Uterus (tissue), 4 donors: ENCODE results near the gene FKBP5. TPM values are rescaled to one million over a fixed set of nuclear protein-coding genes. Genes with fewer than 3 reads are reported as not detected.
A peak's percentile ranks its signal among the peaks of the same experiment; 100 is the strongest.

Experiments used
- DNase-seq, 2 donors: peaks; one replicate each; pipeline ENCODE4 v3.0.0-alpha.2; 2019 to 2020
- H3K27ac ChIP-seq, 2 donors: fragments of 200-600 bp; sonication (generic); 1 replicate in 1 of 2; 2 replicates in 1 of 2; pipeline ENCODE4 v1.5.1; 2016 to 2018
- H3K27me3 ChIP-seq, 2 donors: fragments of 200-600 bp; sonication (generic); one replicate each; pipeline ENCODE4 v1.5.1; 2018 to 2019; ENCODE audit warnings: control low read depth in 1 of 2
- H3K36me3 ChIP-seq, 2 donors: fragments of 200-600 bp; sonication (generic); one replicate each; pipeline ENCODE4 v1.5.1; 2019; ENCODE audit warnings: control low read depth in 1 of 2
- H3K4me1 ChIP-seq, 2 donors: fragments of 200-600 bp; sonication (generic); one replicate each; pipeline ENCODE4 v1.5.1; 2018 to 2019; ENCODE audit warnings: control low read depth in 1 of 2
- H3K4me3 ChIP-seq, 2 donors: fragments of 200-600 bp; sonication (generic); 1 replicate in 1 of 2; 2 replicates in 1 of 2; pipeline ENCODE4 v1.5.1; 2018 to 2019; ENCODE audit warnings: mild to moderate bottlenecking in 1 of 2
- H3K9me3 ChIP-seq, 2 donors: fragments of 200-600 bp; sonication (generic); one replicate each; pipeline ENCODE4 v1.5.1; 2019; ENCODE audit warnings: control low read depth in 1 of 2
- POLR2A ChIP-seq, 2 donors: fragments of 450-650 bp; IDR thresholded peaks; one replicate each; pipeline ENCODE4 v1.6.1; 2016; ENCODE audit warnings: antibody characterized with exemption in 2 of 2, mild to moderate bottlenecking in 1 of 2, moderate library complexity in 1 of 2
- intact Hi-C: fragments of 100-400 bp; cut with DNase I; formaldehyde crosslinking; loops from one replicate; pipeline ENCODE4 v1.15.1; 2023; ENCODE audit warnings: low total_unique reads
- total RNA-seq, 4 donors: library from RNA; depleted of rRNA in 3 of 4; stranded (reverse); fragments of >200 nt in 3 of 4; gene quantifications; one replicate each; pipeline versions ENCODE4 v1.1.0 to v1.2.4, GENCODE V29; 2014 to 2023
- TF ChIP-seq, protein P1 (sequence below), 4 experiments: fragments of 200-600 bp in 2 of 4; fragments of 450-650 bp in 2 of 4; sonication (generic) in 2 of 4; IDR thresholded peaks; one replicate each; pipeline ENCODE4 v1.5.1; 2016 to 2019; ENCODE audit warnings: antibody characterized with exemption in 4 of 4, mild to moderate bottlenecking in 2 of 4, moderate library complexity in 1 of 4
- donor health status: DM: yes; HTN: yes; CAD: no.

Gene FKBP5
- total RNA-seq, 4 donors from 2014 or later: 35.1 to 197 (median 84.5) TPM

DNA sequence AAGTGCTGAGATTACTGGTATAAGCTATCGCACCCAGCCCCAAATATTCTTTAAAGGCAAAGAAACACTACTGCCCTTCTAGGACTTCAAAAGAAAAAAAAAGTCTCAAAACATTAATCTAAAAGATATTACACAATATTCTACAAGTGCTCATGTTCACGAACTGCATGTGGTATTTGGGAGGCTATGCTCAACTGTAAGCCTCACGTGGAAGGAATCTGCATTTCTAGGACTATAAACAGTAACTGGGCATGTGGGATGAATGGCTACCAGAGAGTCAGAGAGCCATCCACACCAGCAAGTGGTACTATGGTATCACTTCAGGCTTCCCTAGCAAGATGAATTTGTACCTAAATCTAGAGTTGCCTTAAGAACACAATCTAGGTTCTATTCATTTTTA, 50.0 kb downstream of the FKBP5 start:
- no peak overlapping the region for H3K27ac ChIP-seq
- no peaks in the 10 kb centered on the region for H3K9me3 ChIP-seq
- TF ChIP-seq POLR2A (IDR thresholded peaks at IDR 0.05): no peak
- TF ChIP-seq, protein P1, sequence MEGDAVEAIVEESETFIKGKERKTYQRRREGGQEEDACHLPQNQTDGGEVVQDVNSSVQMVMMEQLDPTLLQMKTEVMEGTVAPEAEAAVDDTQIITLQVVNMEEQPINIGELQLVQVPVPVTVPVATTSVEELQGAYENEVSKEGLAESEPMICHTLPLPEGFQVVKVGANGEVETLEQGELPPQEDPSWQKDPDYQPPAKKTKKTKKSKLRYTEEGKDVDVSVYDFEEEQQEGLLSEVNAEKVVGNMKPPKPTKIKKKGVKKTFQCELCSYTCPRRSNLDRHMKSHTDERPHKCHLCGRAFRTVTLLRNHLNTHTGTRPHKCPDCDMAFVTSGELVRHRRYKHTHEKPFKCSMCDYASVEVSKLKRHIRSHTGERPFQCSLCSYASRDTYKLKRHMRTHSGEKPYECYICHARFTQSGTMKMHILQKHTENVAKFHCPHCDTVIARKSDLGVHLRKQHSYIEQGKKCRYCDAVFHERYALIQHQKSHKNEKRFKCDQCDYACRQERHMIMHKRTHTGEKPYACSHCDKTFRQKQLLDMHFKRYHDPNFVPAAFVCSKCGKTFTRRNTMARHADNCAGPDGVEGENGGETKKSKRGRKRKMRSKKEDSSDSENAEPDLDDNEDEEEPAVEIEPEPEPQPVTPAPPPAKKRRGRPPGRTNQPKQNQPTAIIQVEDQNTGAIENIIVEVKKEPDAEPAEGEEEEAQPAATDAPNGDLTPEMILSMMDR (IDR thresholded peaks at IDR 0.05): no peak
- DNase-seq: no peak
- H3K27me3 ChIP-seq: no peaks in the 10 kb centered on the region
- no peak overlapping the region for H3K4me3 ChIP-seq
- H3K4me1 ChIP-seq: no peaks in the 10 kb centered on the region
- no peaks in the 10 kb centered on the region for H3K36me3 ChIP-seq
- intact Hi-C loops: no loop called here

DNA sequence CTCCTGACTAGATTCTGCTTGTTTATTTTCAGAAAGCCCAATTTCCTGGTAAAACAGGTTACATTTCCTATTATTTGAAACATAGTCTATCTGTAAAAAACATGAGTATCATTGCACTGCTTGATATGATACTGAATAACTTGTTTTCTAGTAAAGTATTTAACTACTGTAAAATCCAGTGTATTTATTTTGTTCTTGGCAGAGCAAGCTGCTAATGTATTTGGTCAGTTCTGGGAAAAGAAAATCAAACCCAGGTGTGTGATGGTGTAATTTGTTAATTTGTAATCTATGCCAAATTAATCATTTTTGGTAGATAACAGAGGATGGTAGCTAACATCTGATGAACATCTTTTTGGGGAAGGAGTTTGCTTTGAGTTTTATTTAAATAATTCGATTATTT, 50.8 kb downstream of the FKBP5 start:
- no peak for TF ChIP-seq POLR2A (IDR thresholded peaks at IDR 0.05)
- TF ChIP-seq, protein P1 (IDR thresholded peaks at IDR 0.05): no peak
- no peak overlapping the region for H3K27ac ChIP-seq
- intact Hi-C loops: no loop called here
- H3K9me3 ChIP-seq: no peaks in the 10 kb centered on the region
- H3K27me3 ChIP-seq: no peaks in the 10 kb centered on the region
- no peak for DNase-seq
- H3K4me3 ChIP-seq: no peak overlapping the region
- no peaks in the 10 kb centered on the region for H3K4me1 ChIP-seq
- no peaks in the 10 kb centered on the region for H3K36me3 ChIP-seq

DNA sequence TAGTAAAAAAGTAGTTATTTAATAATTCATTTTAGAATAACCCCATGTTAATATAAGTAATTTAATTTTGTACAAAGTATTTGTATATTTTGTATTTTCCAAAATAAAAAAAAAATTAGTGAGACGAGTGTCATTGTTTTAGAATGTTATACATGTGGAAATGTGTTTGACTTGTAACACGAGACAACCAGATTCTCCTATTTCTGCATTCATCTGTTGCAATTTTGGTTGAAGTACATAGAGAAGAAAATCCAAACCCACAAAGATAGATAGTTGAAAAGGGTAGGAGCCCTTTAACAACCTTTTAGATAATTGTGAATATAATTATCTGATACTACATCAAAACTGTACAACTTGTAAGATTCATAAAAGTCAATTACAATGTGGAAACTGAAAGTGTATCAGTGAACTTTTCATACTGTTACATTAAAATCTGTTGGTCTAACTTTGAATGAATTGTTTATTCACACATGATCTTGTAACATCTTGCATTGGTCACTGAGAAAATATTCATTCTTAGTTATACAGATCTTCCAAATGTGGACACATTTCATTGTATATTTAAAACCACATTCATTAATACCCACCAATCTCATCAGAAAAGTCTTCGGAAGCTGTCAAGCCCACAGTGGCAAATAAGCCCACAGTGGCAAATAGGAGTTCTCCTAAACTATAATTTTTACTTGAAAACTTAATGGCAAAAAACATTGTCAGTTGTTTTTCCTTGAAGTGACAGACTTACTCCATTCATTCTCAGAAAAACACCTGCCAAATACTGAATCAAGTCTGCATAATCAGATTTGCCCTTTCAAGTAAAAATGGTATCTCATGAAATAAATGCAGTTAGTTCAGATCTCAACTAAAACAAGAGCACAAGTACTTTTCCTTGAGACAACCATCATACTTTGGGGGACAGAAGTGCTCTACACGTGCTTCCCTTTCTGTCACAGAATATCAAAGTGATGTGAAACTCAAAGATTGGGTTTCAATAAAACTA, 52.8 kb downstream of the FKBP5 start:
- no peaks in the 10 kb centered on the region for H3K4me1 ChIP-seq
- no peak for DNase-seq
- intact Hi-C loops: no loop called here
- TF ChIP-seq, protein P1 (IDR thresholded peaks at IDR 0.05): no peak
- no peak for TF ChIP-seq POLR2A (IDR thresholded peaks at IDR 0.05)
- no peaks in the 10 kb centered on the region for H3K9me3 ChIP-seq
- no peak overlapping the region for H3K27ac ChIP-seq
- no peaks in the 10 kb centered on the region for H3K36me3 ChIP-seq
- no peaks in the 10 kb centered on the region for H3K27me3 ChIP-seq
- H3K4me3 ChIP-seq: no peak overlapping the region

DNA sequence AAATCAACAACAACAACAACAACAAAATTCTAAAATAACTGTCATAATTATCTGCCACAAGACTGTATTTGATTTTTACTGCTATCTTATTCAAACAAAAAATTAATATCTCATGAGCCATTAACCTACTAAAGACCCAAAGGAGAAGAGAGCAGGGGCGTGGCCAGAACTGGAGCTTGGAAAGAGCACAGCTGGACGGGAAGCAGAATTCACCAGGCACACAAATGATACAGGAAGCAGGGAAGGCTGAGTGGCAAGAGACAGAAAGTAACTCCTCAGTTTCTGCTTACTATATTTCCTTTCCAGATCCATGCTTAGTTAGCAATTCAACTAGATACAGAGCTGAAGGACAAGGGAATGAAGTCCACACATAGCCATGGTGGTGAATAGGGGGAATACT, 54.4 kb downstream of the FKBP5 start:
- Histone ChIP-seq H3K27ac (peak overlapping the region in 1 of 2 donors; percentile 8), H3K36me3 (no peaks in the 10 kb centered on the region), H3K4me1 (no peaks in the 10 kb centered on the region), H3K9me3 (no peaks in the 10 kb centered on the region), H3K27me3 (no peaks in the 10 kb centered on the region), H3K4me3 (no peak overlapping the region)
- TF ChIP-seq POLR2A (IDR thresholded peaks at IDR 0.05): no peak
- TF ChIP-seq, protein P1 (IDR thresholded peaks at IDR 0.05): no peak
- intact Hi-C loops: no loop called here
- DNase-seq: no peak

DNA sequence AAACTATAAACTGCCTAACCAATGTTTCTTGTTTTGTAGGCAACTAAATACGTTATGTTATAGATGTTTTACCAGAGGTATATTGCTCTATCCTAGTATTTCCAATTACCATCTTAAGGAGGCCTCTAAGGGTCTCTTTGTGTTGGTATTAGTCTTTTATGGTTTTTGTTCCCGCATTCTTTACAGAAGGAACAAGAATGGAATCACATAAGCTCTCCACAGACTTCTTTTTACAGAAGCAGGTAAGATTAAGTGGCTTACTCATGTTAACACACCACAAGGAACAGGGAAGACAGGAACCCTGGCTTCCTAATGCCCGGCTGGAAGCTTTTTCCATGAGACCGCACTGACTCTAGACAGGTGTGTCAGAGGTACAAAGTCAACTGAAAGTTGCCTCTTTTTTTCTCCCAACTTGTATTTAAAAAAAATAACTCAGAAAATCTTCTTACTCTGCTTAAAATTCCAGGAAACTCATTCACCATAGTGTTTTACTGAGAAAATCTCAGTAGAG, 55.1 kb downstream of the FKBP5 start:
- no peaks in the 10 kb centered on the region for H3K4me1 ChIP-seq
- intact Hi-C loops: no loop called here
- H3K4me3 ChIP-seq: no peak overlapping the region
- DNase-seq: no peak
- no peaks in the 10 kb centered on the region for H3K27me3 ChIP-seq
- TF ChIP-seq, protein P1 (IDR thresholded peaks at IDR 0.05): no peak
- TF ChIP-seq POLR2A (IDR thresholded peaks at IDR 0.05): no peak
- no peaks in the 10 kb centered on the region for H3K36me3 ChIP-seq
- no peaks in the 10 kb centered on the region for H3K9me3 ChIP-seq
- peak overlapping the region in 1 of 2 donors; percentile 8 for H3K27ac ChIP-seq
